ENCODE data around the gene FAM47E. TPM values are rescaled to one million over a fixed set of nuclear protein-coding genes. Genes with fewer than 3 reads are reported as not detected.

The FAM47E gene
- total and polyA plus RNA-seq, 9 of the 15 experiments (the other 6 are each of a cell fraction or from before 2014, with no cell fraction given), result 3.7 to 15.6 (median 6.4) TPM

DNA sequence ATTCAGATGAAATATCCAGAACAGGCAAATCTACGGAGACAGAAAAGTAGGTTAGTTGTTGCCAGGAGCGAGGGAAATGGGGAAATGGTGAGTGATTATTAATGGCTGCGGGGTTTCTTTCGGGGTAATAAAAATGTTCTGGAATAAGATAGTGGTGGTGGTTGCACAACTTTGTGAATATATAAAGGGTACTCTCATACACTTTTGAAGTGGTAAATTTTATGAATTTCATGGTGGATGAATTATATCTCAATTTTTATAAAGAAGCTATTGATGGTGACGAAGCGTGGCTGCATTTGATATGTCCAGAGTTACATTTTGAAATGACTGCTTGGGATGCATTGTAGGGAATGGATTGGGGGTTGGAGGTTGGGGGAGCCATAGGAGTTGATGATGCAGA, 16.3 kb downstream of the FAM47E start:
- BruUV-seq (replicated peaks), result no TSS peak
- FAIRE-seq (no peak), ATAC-seq (no peak), DNase-seq (ENCODE audit: extremely low read depth in 1 of 4, low spot score in 3 of 4) (no peak)
- Histone ChIP-seq H2AFZ (ENCODE audit: low read depth, low read length) (no peak overlapping the region), H3K79me2 (ENCODE audit: control insufficient read depth, insufficient read depth, low read length) (no peaks in the 10 kb centered on the region), H3K4me2 (ENCODE audit: insufficient read depth, low read length) (no peak overlapping the region), H3K27me3 (ENCODE audit: control insufficient read depth in 2 of 2, insufficient read depth in 2 of 2, low read length in 2 of 2) (no peaks in the 10 kb centered on the region), H4K20me1 (replicated peaks; ENCODE audit: control insufficient read depth, insufficient read depth, low read length) (no peaks in the 10 kb centered on the region), H3K36me3 (ENCODE audit: control insufficient read depth, insufficient read depth, low read length) (no peaks in the 10 kb centered on the region; the same call in 2 of the 3 replicates), H3K9me3 (replicated peaks; ENCODE audit: control insufficient read depth, insufficient read depth, low read depth, low read length) (no peaks in the 10 kb centered on the region), H3K9me1 (ENCODE audit: control insufficient read depth, insufficient read depth, low read length) (no peaks in the 10 kb centered on the region), H3K9ac (ENCODE audit: insufficient read depth in 1 of 2, low read depth in 2 of 2, low read length in 2 of 2) (no peak overlapping the region), H3K4me1 (replicated peaks in 1 of 2; ENCODE audit: control insufficient read depth in 2 of 2, insufficient read depth in 2 of 2, low read length in 2 of 2) (no peaks in the 10 kb centered on the region), H3K27ac (ENCODE audit: extremely low read depth, low read depth, low read length) (no peak overlapping the region), H3K4me3 (no peak overlapping the region)
- CTCF ChIA-PET (ENCODE audit: low intra/inter-chr PET ratio), result no interaction called here
- WGBS (ENCODE audit: insufficient coverage, low coverage, missing lambda C conversion rate), result 88% methylated on average over 6 of the region's 6 CpGs
- POLR2A ChIA-PET, result no interaction called here
- no peak for TF ChIP-seq FOXK2 (conservative IDR thresholded peaks at IDR 0.05 in 1 of 2, IDR thresholded peaks at IDR 0.05 in 1 of 2; ENCODE audit: low read depth in 2 of 2)
- no peak for TF ChIP-seq ZNF778 (CRISPR knock-in tag; IDR thresholded peaks at IDR 0.05)
- no peak for TF ChIP-seq SIRT6 (IDR thresholded peaks at IDR 0.05; ENCODE audit: low read depth, low read length)
- TF ChIP-seq, protein P1, sequence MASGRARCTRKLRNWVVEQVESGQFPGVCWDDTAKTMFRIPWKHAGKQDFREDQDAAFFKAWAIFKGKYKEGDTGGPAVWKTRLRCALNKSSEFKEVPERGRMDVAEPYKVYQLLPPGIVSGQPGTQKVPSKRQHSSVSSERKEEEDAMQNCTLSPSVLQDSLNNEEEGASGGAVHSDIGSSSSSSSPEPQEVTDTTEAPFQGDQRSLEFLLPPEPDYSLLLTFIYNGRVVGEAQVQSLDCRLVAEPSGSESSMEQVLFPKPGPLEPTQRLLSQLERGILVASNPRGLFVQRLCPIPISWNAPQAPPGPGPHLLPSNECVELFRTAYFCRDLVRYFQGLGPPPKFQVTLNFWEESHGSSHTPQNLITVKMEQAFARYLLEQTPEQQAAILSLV (tag; IDR thresholded peaks at IDR 0.05), result no peak
- no peak for TF ChIP-seq POLR3A (IDR thresholded peaks at IDR 0.05; ENCODE audit: borderline replicate concordance, extremely low read depth, insufficient read depth, insufficient read length)
- no peak for TF ChIP-seq SIX5 (IDR thresholded peaks at IDR 0.05; ENCODE audit: borderline replicate concordance in 1 of 2, insufficient read depth in 1 of 2, low read depth in 1 of 2, low read length in 2 of 2)
- TF ChIP-seq ZNF263 (CRISPR knock-in tag; IDR thresholded peaks at IDR 0.05; ENCODE audit: borderline replicate concordance), result no peak
- TF ChIP-seq KAT8 (IDR thresholded peaks at IDR 0.05; ENCODE audit: low read depth), result no peak
- intact Hi-C loops (cut with micrococcal nuclease), result no loop called here
- in situ Hi-C loops (cut with MboI), result no loop called here
